Temporal lobe (tissue), 2 donors: Measurements from ENCODE around the gene HHIPL2. TPM values are rescaled to one million over a fixed set of nuclear protein-coding genes. Genes with fewer than 3 reads are reported as not detected.

Experiments
- small RNA-seq: library from RNA; depleted of rRNA; stranded (forward); fragments of <200 nt; gene quantifications from one replicate; pipeline ENCODE3, GENCODE V24; 2014; ENCODE audit warnings: low replicate concordance
- total RNA-seq: library from RNA; depleted of rRNA; stranded (reverse); fragments of >200 nt; gene quantifications from one replicate; pipeline ENCODE4 v1.2.3, GENCODE V29; 2014

Gene HHIPL2
- total RNA-seq, 1 donor from 2014 or later: 0.25 TPM

Small RNAs within 50 kb of the gene (small RNA-seq; reads per million reads assigned to genes)
- not detected for gene RNU6-791P

Other genes starting within 250 kb of the HHIPL2 start
- gene TAF1A, start 41.8 kb upstream of the HHIPL2 start, total RNA-seq: 20.7 TPM
- gene MIA3, start 70.0 kb upstream of the HHIPL2 start, total RNA-seq: 43.3 TPM
- 38.6 TPM for gene AIDA, start 164.4 kb upstream of the HHIPL2 start, total RNA-seq
- 37.6 TPM for gene BROX, start 164.5 kb upstream of the HHIPL2 start, total RNA-seq
- gene FAM177B, start 189.1 kb upstream of the HHIPL2 start, total RNA-seq: not detected